Activated CD8-positive, alpha-beta memory T cell treated with anti-CD3 and anti-CD28 coated beads for 24 hours (primary cell): ENCODE data around the gene PPIL6.

Experiments used
- DNase-seq: peaks from one replicate; pipeline ENCODE4 v3.0.0-alpha.2; 2020

Gene PPIL6

DNA sequence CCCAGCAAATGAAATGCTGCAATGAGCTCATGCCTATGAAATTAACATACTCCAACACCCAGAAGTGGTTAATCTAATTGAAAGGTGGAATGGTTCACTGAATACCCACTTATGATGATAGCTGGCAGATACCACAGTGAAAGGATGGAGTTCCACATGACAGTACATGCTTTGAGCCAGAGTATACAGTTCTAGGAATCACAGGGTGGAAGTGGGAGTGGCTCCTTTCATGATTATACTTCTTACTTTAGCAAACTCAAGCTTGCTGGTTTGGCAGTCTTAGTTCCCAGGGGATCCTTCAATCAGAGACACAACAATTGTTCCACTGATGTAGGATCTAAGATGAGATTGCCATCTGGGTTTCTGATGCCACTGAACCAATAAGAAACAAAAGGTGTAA is 79.6 kb downstream of the PPIL6 start:
- no peak for DNase-seq

- DNase-seq: no peak
These were observed 80.1 kb downstream of the PPIL6 start for GRCh38 chr6:109360281-109360680.

GRCh38 chr6:109359248-109359647 is 81.2 kb downstream of the PPIL6 start:
- DNase-seq: no peak

DNA sequence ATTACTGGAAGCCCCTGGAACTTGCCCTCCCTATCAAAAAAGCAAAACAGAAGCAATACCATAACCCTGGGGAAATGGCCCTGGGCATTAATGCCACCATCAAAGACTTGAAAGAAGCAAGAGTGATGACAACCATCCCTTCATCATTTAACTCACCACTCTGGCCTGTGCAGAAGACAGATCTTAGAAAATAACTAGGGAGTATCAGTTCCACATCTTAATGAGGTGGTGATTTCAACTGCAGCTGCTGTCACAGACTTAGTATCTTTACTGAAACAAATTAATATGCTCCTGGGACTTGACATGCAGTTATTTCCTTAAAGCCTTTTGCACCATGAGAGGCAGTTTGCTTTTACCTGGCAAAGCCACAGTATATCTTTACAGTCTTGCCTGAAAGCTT is 82.2 kb downstream of the PPIL6 start:
- DNase-seq: no peak

GRCh38 chr6:109356237-109356636 is 84.2 kb downstream of the PPIL6 start:
- DNase-seq: no peak

- no peak for DNase-seq
These were observed 88.9 kb downstream of the PPIL6 start for GRCh38 chr6:109351231-109352130.

- DNase-seq: no peak
These were observed 90.9 kb downstream of the PPIL6 start for GRCh38 chr6:109349419-109349987.

- no peak for DNase-seq
These were observed 92.2 kb downstream of the PPIL6 start for GRCh38 chr6:109348226-109348625.

- DNase-seq: no peak
These were observed 92.6 kb downstream of the PPIL6 start for GRCh38 chr6:109347779-109348178.

DNA sequence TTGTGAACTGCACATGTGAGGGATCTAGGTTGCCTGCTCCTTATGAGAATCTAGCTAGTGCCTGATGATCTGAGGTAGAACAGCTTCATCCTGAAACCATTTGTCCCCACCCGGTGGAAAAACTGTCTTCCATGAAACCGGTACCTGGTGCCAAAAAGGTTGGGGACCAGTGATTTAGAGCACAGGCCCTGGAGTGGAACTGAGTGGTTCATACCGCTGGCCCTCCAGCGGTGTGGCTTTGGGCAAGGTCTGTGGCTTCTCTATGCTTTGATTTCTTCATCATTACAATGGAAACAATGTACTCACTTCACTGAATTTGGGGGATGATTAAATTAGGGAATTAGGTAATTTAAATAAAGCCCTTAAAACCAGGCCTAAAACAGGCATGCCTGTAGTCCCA is 94.4 kb downstream of the PPIL6 start:
- DNase-seq: no peak

DNA sequence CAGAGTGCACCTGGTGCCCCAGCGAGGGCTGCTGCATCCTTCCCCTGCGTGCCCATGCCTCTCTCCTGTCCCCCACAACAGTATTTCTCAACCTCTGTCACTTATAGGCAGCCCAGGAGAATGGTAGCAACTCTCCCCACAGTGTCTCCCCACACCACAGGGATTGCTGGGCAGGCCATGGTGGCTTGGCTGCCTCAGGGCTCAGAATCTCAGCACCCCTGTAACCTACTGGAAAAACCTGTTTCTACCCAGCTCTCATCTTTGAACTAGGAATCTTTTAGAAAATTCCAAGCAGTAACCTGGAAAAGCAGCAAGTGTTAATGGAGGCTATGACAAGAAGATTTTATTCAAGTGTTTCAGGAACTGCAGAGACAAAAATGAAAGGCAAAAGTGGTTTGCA is 96.2 kb downstream of the PPIL6 start:
- DNase-seq: no peak

DNA sequence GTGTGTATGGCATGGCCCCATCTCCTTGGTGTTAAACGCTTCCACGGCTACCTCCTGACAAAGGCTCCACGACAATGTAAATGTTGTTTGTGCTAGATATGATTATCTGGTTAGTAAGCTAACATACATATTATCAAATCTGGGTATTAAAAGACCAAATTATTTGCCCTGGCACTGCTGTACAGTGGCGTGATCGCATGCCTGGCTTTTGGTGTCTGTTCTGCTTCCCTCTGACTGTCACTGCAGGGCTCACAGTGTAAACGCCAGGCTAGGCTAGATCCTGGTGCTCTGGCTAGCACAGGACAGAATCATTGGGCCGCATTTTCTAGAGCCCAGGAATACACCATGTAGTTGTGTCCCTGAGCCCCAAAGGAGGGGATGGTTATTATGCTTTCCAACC is 96.9 kb downstream of the PPIL6 start:
- no peak for DNase-seq

- no peak for DNase-seq
These were observed 97.5 kb downstream of the PPIL6 start for GRCh38 chr6:109342911-109343310.

- DNase-seq: no peak
These were observed 97.9 kb downstream of the PPIL6 start for GRCh38 chr6:109342506-109342905.

GRCh38 chr6:109340811-109341210 is 99.6 kb downstream of the PPIL6 start:
- no peak for DNase-seq
